ENCODE results near the gene ANKRD55.

DNA sequence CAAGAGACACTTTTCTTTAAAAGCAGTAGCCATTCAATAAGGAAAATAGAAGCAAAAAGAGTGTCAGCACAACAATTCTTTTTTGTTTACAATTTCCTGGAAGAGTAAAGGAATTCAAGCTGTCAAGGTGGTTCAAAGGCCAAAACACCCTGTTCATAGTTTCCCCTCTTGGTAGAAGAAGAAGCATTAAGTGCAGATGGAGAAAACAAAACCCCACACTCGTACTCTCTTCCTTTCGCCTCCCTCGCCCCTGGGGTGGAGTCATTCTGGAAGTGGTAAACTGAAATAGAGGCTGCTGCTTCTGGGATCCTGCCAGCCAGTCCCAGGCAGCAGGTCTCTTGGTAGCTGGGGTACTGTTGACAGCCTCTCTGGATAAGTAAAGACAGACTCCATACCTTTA is 105.0 kb downstream of the ANKRD55 start:
- TF ChIP-seq, protein P1, sequence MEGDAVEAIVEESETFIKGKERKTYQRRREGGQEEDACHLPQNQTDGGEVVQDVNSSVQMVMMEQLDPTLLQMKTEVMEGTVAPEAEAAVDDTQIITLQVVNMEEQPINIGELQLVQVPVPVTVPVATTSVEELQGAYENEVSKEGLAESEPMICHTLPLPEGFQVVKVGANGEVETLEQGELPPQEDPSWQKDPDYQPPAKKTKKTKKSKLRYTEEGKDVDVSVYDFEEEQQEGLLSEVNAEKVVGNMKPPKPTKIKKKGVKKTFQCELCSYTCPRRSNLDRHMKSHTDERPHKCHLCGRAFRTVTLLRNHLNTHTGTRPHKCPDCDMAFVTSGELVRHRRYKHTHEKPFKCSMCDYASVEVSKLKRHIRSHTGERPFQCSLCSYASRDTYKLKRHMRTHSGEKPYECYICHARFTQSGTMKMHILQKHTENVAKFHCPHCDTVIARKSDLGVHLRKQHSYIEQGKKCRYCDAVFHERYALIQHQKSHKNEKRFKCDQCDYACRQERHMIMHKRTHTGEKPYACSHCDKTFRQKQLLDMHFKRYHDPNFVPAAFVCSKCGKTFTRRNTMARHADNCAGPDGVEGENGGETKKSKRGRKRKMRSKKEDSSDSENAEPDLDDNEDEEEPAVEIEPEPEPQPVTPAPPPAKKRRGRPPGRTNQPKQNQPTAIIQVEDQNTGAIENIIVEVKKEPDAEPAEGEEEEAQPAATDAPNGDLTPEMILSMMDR (IDR thresholded peaks at IDR 0.05) = no peak
- no peak for TF ChIP-seq POLR2A (IDR thresholded peaks at IDR 0.05; ENCODE audit: low read depth)
- TF ChIP-seq POLR2AphosphoS5 (IDR thresholded peaks at IDR 0.05) = no peak
- TF ChIP-seq EP300 (IDR thresholded peaks at IDR 0.05) = no peak
